Activated CD8-positive, alpha-beta T cell treated with anti-CD3 and anti-CD28 coated beads for 36 hours (primary cell): ENCODE measurements around the gene BTBD8. TPM values are rescaled to one million over a fixed set of nuclear protein-coding genes. Genes with fewer than 3 reads are reported as not detected.

ENCODE experiments used
- ATAC-seq: fragments of 200-7000 bp; cut with Tn5 transposase; one replicate; pipeline ENCODE4 v1.10.0; 2021; ENCODE audit warnings: mild to moderate bottlenecking, moderate library complexity
- CTCF ChIA-PET: fragments of 350-600 bp; sonication (Branson Sonifier 250); formaldehyde crosslinking; loops from one replicate; lab custom pipeline; 2021; ENCODE audit warnings: antibody characterized with exemption; lab: Charles Lee
- POLR2A ChIA-PET: fragments of 350-600 bp; sonication (Branson Sonifier 250); formaldehyde crosslinking; loops from one replicate; lab custom pipeline; 2021; ENCODE audit warnings: antibody characterized with exemption; lab: Charles Lee
- DNase-seq: peaks from one replicate; pipeline ENCODE4 v3.0.0-alpha.2; 2020
- H3K27ac Mint-ChIP-seq: one replicate; pipeline ENCODE4 v1.8.0; 2021; ENCODE audit warnings: mild to moderate bottlenecking, mixed read lengths
- H3K27me3 Mint-ChIP-seq: one replicate; pipeline ENCODE4 v1.8.0; 2021; ENCODE audit warnings: mixed read lengths
- H3K36me3 Mint-ChIP-seq: one replicate; pipeline ENCODE4 v1.8.0; 2021; ENCODE audit warnings: low read depth, mixed read lengths
- H3K4me1 Mint-ChIP-seq: one replicate; pipeline ENCODE4 v1.8.0; 2021; ENCODE audit warnings: low read depth, mixed read lengths
- H3K4me3 Mint-ChIP-seq: one replicate; pipeline ENCODE4 v1.8.0; 2021; ENCODE audit warnings: mild to moderate bottlenecking, moderate library complexity, mixed read lengths
- H3K9me3 Mint-ChIP-seq: one replicate; pipeline ENCODE4 v1.8.0; 2021; ENCODE audit warnings: mixed read lengths
- CTCF ChIP-seq: fragments of 200-600 bp; IDR thresholded peaks from one replicate; pipeline ENCODE4 v1.8.0; 2022; ENCODE audit warnings: antibody characterized with exemption, mild to moderate bottlenecking
- intact Hi-C: fragments of 100-400 bp; cut with micrococcal nuclease; formaldehyde crosslinking; loops from one replicate; pipeline ENCODE4 v1.10.0; 2022
- total RNA-seq, 2 experiments: library from RNA; stranded (reverse); gene quantifications; one replicate each; pipeline ENCODE4 v1.2.3, GENCODE V29; 2021

Gene BTBD8
- total RNA-seq, 2 experiments from 2014 or later, result 1.3 to 2.0 TPM

- no peaks in the 10 kb centered on the region for H3K36me3 Mint-ChIP-seq
- no peak for DNase-seq
- H3K27me3 Mint-ChIP-seq, result no peaks in the 10 kb centered on the region
- H3K27ac Mint-ChIP-seq, result no peak overlapping the region
- no peak for TF ChIP-seq CTCF
- ATAC-seq, result no peak
- peaks cover 5% of the 10 kb centered on the region for H3K4me1 Mint-ChIP-seq
- no peaks in the 10 kb centered on the region for H3K9me3 Mint-ChIP-seq
- POLR2A ChIA-PET, result no interaction called here
- intact Hi-C loops, result no loop called here
- CTCF ChIA-PET, result no interaction called here
- peak overlapping the region; percentile 92 for H3K4me3 Mint-ChIP-seq
These were observed 704 bp upstream of the BTBD8 start for GRCh38 chr1:92079441-92079840.

- TF ChIP-seq CTCF, result no peak
- intact Hi-C loops, result no loop called here
- H3K27ac Mint-ChIP-seq, result no peak overlapping the region
- POLR2A ChIA-PET, result interaction anchor here (0.9 kb wide), 1 partner anchor 15 kb away, joined by 3 read pairs; no protein-coding TSS in a partner anchor
- peaks cover 6% of the 10 kb centered on the region for H3K9me3 Mint-ChIP-seq
- CTCF ChIA-PET, result interaction anchor here (0.6 to 1.6 kb wide), 6 partner anchors 13 to 405 kb away, joined by 3 to 5 read pairs (median 3); partner anchors contain the start of gene GLMN
- peaks cover 10% of the 10 kb centered on the region for H3K36me3 Mint-ChIP-seq
- H3K27me3 Mint-ChIP-seq, result no peaks in the 10 kb centered on the region
- peak overlapping the region; percentile 92 for H3K4me3 Mint-ChIP-seq
- DNase-seq, result no peak
- H3K4me1 Mint-ChIP-seq, result peaks cover 5% of the 10 kb centered on the region
- no peak for ATAC-seq
These were observed 886 bp downstream of the BTBD8 start for GRCh38 chr1:92081031-92081430.

GRCh38 chr1:92084651-92085050, 4.5 kb downstream of the BTBD8 start:
- intact Hi-C loops, result no loop called here
- CTCF ChIA-PET, result no interaction called here
- no peak for DNase-seq
- POLR2A ChIA-PET, result no interaction called here
- ATAC-seq, result no peak
- peaks cover 8% of the 10 kb centered on the region for H3K9me3 Mint-ChIP-seq
- no peak overlapping the region for H3K4me3 Mint-ChIP-seq
- H3K27me3 Mint-ChIP-seq, result no peaks in the 10 kb centered on the region
- peaks cover 17% of the 10 kb centered on the region for H3K36me3 Mint-ChIP-seq
- no peak for TF ChIP-seq CTCF
- H3K4me1 Mint-ChIP-seq, result peaks cover 5% of the 10 kb centered on the region
- H3K27ac Mint-ChIP-seq, result no peak overlapping the region

GRCh38 chr1:92085727-92086126, 5.6 kb downstream of the BTBD8 start:
- no peak overlapping the region for H3K4me3 Mint-ChIP-seq

GRCh38 chr1:92087542-92087941, 7.4 kb downstream of the BTBD8 start:
- no peak for DNase-seq
- Mint-ChIP-seq H3K36me3 (peaks cover 17% of the 10 kb centered on the region), H3K4me1 (no peaks in the 10 kb centered on the region), H3K9me3 (peaks cover 8% of the 10 kb centered on the region), H3K27me3 (no peaks in the 10 kb centered on the region), H3K4me3 (no peak overlapping the region), H3K27ac (no peak overlapping the region)
- POLR2A ChIA-PET, result no interaction called here
- CTCF ChIA-PET, result no interaction called here
- intact Hi-C loops, result no loop called here
- no peak for TF ChIP-seq CTCF
- ATAC-seq, result no peak

More at GRCh38 chr1:92085727-92086126, 5.6 kb downstream of the BTBD8 start:
- ATAC-seq (no peak), DNase-seq (no peak)
- peaks cover 17% of the 10 kb centered on the region for H3K36me3 Mint-ChIP-seq
- ChIA-PET POLR2A (no interaction called here), CTCF (interaction anchor here (1.5 kb wide), 1 partner anchor 14 kb away, joined by 3 read pairs; no protein-coding TSS in a partner anchor)
- peaks cover 8% of the 10 kb centered on the region for H3K9me3 Mint-ChIP-seq
- intact Hi-C loops, result no loop called here
- H3K27ac Mint-ChIP-seq, result no peak overlapping the region
- H3K4me1 Mint-ChIP-seq, result peaks cover 2% of the 10 kb centered on the region
- no peak for TF ChIP-seq CTCF
- no peaks in the 10 kb centered on the region for H3K27me3 Mint-ChIP-seq
